Natural killer cell (primary cell): ENCODE data around the gene IRF2BP2. TPM values are rescaled to one million over a fixed set of nuclear protein-coding genes. Genes with fewer than 3 reads are reported as not detected.
A peak's percentile ranks its signal among the peaks of the same experiment; 100 is the strongest.

Source experiments
- ATAC-seq, 3 donors: fragments of 150-1000 bp in 2 of 3; fragments of 200-7000 bp in 1 of 3; cut with Tn5 transposase; 1 replicate in 1 of 3; 2 replicates in 2 of 3; pipeline ENCODE4 v1.10.0; 2021; ENCODE audit warnings: mild to moderate bottlenecking in 2 of 3, moderate library complexity in 2 of 3
- DNase-seq, 2 donors: peaks; one replicate each; pipeline versions ENCODE4 v3.0.0 to v3.0.0-alpha.2; 2013 to 2021; ENCODE audit warnings: mixed read lengths in 1 of 2
- H3K27ac ChIP-seq: one replicate; pipeline ENCODE4 v1.5.1; 2013; ENCODE audit warnings: mild to moderate bottlenecking, low read length
- H3K27me3 ChIP-seq: one replicate; pipeline ENCODE4 v1.6.1; 2013; ENCODE audit warnings: low read length; ENCODE audit not compliant: control insufficient read depth, insufficient read depth
- H3K36me3 ChIP-seq: one replicate; pipeline ENCODE4 v1.6.1; 2013; ENCODE audit warnings: low read length; ENCODE audit not compliant: control insufficient read depth, insufficient read depth
- H3K4me1 ChIP-seq: one replicate; pipeline ENCODE4 v1.6.1; 2013; ENCODE audit warnings: low read length; ENCODE audit not compliant: control insufficient read depth, insufficient read depth
- H3K4me3 ChIP-seq: one replicate; pipeline ENCODE4 v1.5.1; 2013; ENCODE audit warnings: low read length
- H3K9me3 ChIP-seq: one replicate; pipeline ENCODE4 v1.6.1; 2013; ENCODE audit warnings: low read length; ENCODE audit not compliant: control insufficient read depth, insufficient read depth
- H3K27ac Mint-ChIP-seq, 2 donors: one replicate each; pipeline ENCODE4 v1.8.0; 2022; ENCODE audit warnings: mild to moderate bottlenecking in 2 of 2, mixed read lengths in 2 of 2, moderate library complexity in 1 of 2
- H3K27me3 Mint-ChIP-seq, 2 donors: one replicate each; pipeline ENCODE4 v1.8.0; 2022; ENCODE audit warnings: low read depth in 2 of 2, mixed read lengths in 2 of 2
- H3K36me3 Mint-ChIP-seq: one replicate; pipeline ENCODE4 v1.8.0; 2022; ENCODE audit warnings: mixed read lengths
- H3K4me1 Mint-ChIP-seq, 2 donors: one replicate each; pipeline ENCODE4 v1.8.0; 2022; ENCODE audit warnings: mixed read lengths in 2 of 2
- H3K4me3 Mint-ChIP-seq: one replicate; pipeline ENCODE4 v1.8.0; 2022; ENCODE audit warnings: mild to moderate bottlenecking, moderate library complexity, mixed read lengths
- H3K9me3 Mint-ChIP-seq, 2 donors: one replicate each; pipeline ENCODE4 v1.8.0; 2022; ENCODE audit warnings: mixed read lengths in 2 of 2
- CTCF ChIP-seq: fragments of 200-600 bp; IDR thresholded peaks from one replicate; pipeline ENCODE4 v1.8.0; 2022; ENCODE audit warnings: antibody characterized with exemption
- WGBS: methylation state at CpG from one replicate; pipeline ENCODE4 v1.1.7; 2013; ENCODE audit warnings: missing lambda C conversion rate; ENCODE audit not compliant: insufficient coverage; 5-methylcytosine and 5-hydroxymethylcytosine counted together
- intact Hi-C: fragments of 100-400 bp; cut with micrococcal nuclease; formaldehyde crosslinking; loops from one replicate; pipeline ENCODE4 v1.14.2; 2022
- total RNA-seq, 4 donors: library from RNA; stranded (reverse); fragments of 120-200 nt in 1 of 4; gene quantifications; one replicate each; pipeline versions ENCODE4 v1.2.3 to v1.2.4, GENCODE V29; 2013 to 2022

Gene IRF2BP2
- total RNA-seq, 3 donors from 2014 or later (not counting 1 experiment from before 2014, with no cell fraction given): 186 to 315 (median 266) TPM

- H3K36me3 Mint-ChIP-seq: peaks cover 11% of the 10 kb centered on the region
- no peak for ATAC-seq
Observed at GRCh38 chr1:234602334-234603220, 7.4 kb downstream of the IRF2BP2 start.

GRCh38 chr1:234601301-234602017 lies 8.5 kb downstream of the IRF2BP2 start:
- H3K27ac Mint-ChIP-seq: peak overlapping the region; percentile 97 to 99
- ATAC-seq (peak; percentile 28 to 55 (median 34)), DNase-seq (peak in 1 of 2 donors; percentile 81)
- H3K4me3 ChIP-seq: no peak overlapping the region
- H3K4me3 Mint-ChIP-seq: peak overlapping the region; percentile 87
- peaks cover 7% of the 10 kb centered on the region for H3K36me3 ChIP-seq
- H3K9me3 ChIP-seq: no peaks in the 10 kb centered on the region
- H3K4me1 ChIP-seq: peaks cover 41% of the 10 kb centered on the region
- no peaks in the 10 kb centered on the region for H3K9me3 Mint-ChIP-seq
- no peaks in the 10 kb centered on the region for H3K27me3 ChIP-seq
- H3K36me3 Mint-ChIP-seq: peaks cover 7% of the 10 kb centered on the region
- no peaks in the 10 kb centered on the region for H3K27me3 Mint-ChIP-seq
- peaks cover 61 to 64% of the 10 kb centered on the region in 2 donors for H3K4me1 Mint-ChIP-seq
- peak overlapping the region; percentile 95 for H3K27ac ChIP-seq
- TF ChIP-seq CTCF: no peak
- 12% methylated on average over 5 of the region's 10 CpGs for WGBS
- intact Hi-C loops: loop anchor here (10.0 kb wide), 1 partner anchor 723 kb away; the partner anchor contains the start of genes ARID4B and GGPS1

More at GRCh38 chr1:234602334-234603220, 7.4 kb downstream of the IRF2BP2 start:
- DNase-seq: peak in 1 of 2 donors; percentile 50
- WGBS: 30% methylated on average over 4 of the region's 7 CpGs
- no peak for TF ChIP-seq CTCF
- Mint-ChIP-seq H3K4me1 (peaks cover 70 to 75% of the 10 kb centered on the region in 2 donors), H3K27ac (peak overlapping the region; percentile 97 to 99), H3K9me3 (no peaks in the 10 kb centered on the region), H3K4me3 (peak overlapping the region; percentile 77), H3K27me3 (no peaks in the 10 kb centered on the region)
- Histone ChIP-seq H3K4me3 (no peak overlapping the region), H3K27me3 (no peaks in the 10 kb centered on the region), H3K36me3 (peaks cover 14% of the 10 kb centered on the region), H3K27ac (peak overlapping the region; percentile 4), H3K4me1 (peaks cover 51% of the 10 kb centered on the region), H3K9me3 (no peaks in the 10 kb centered on the region)
- intact Hi-C loops: loop anchor here (10.0 kb wide), 1 partner anchor 722 kb away; the partner anchor contains the start of genes ARID4B and GGPS1

GRCh38 chr1:234600418-234601281 lies 9.3 kb downstream of the IRF2BP2 start:
- H3K36me3 ChIP-seq: peaks cover 7% of the 10 kb centered on the region
- H3K27me3 ChIP-seq: no peaks in the 10 kb centered on the region
- Mint-ChIP-seq H3K4me3 (peak overlapping the region; percentile 87), H3K27me3 (no peaks in the 10 kb centered on the region), H3K4me1 (peaks cover 53 to 56% of the 10 kb centered on the region in 2 donors), H3K9me3 (no peaks in the 10 kb centered on the region), H3K36me3 (no peaks in the 10 kb centered on the region), H3K27ac (peak overlapping the region; percentile 97 to 99)
- 6% methylated on average over 9 of the region's 11 CpGs for WGBS
- DNase-seq: peak in 1 of 2 donors; percentile 78
- no peaks in the 10 kb centered on the region for H3K9me3 ChIP-seq
- peak overlapping the region; percentile 41 for H3K4me3 ChIP-seq
- peaks cover 34% of the 10 kb centered on the region for H3K4me1 ChIP-seq
- ATAC-seq: peak; percentile 22 to 24 (median 22)
- intact Hi-C loops: loop anchor here (1.0 to 10.0 kb wide), 2 partner anchors 8 to 724 kb away; partner anchors contain the start of genes ARID4B and GGPS1
- H3K27ac ChIP-seq: peak overlapping the region; percentile 95
- TF ChIP-seq CTCF: no peak
